NCI-H2171 treated with DMSO at 0.1 percent for 48 hours (cell line): Measurements from ENCODE around the gene PHLDA2.
"Not testable (repeated sequence)": the region's sequence is repeated elsewhere in the genome, so short reads cannot be mapped to it uniquely, and the experiment has no call there.

Experiments
- DNase-seq: peaks from one replicate; lab custom pipeline; 2025; lab: John Stamatoyannopoulos, UW

PHLDA2 gene

GRCh38 chr11:2945031-2945756 is 16.0 kb upstream of the PHLDA2 start:
- DNase-seq: no peak

DNA sequence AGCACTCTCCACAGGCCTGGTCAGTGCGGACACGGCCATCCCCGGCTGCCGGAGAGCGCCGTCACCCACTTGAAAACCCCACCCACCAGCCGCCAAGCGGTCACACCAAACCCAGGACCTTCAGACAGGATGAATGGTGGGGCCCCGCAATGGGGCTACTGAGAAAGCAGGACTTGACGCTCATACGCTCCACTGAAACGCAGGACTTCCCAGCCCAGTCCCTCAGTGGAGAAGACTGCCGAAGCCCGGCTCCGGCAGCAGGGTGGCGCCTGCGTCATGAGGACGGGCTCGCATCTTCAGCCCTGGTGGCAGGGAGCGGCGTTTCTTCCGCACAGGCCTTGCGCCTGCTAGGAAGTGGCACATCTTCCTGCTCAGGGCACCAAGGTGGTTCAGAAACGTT is 15.3 kb upstream of the PHLDA2 start:
- DNase-seq: no peak

DNA sequence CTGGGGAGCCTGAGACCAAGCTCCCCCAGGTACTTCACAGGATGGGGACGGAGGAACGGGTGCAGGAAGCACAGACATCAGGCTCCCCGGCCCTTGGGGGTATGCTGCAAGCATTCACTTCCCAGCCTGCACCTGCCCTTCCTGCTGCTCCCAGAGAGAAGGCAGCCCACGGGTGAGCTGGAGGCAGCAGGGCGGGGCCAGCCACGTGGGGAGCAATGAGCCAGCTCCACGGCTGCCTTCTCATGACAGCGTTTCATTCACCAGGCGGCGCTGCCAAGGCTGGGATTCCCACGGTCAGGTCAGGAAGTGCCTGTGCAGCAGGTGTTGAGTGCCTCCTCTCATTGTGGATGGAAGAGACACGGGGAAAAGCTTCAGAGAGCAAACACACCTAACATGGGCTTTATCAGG is 14.5 kb upstream of the PHLDA2 start:
- DNase-seq: no peak

DNA sequence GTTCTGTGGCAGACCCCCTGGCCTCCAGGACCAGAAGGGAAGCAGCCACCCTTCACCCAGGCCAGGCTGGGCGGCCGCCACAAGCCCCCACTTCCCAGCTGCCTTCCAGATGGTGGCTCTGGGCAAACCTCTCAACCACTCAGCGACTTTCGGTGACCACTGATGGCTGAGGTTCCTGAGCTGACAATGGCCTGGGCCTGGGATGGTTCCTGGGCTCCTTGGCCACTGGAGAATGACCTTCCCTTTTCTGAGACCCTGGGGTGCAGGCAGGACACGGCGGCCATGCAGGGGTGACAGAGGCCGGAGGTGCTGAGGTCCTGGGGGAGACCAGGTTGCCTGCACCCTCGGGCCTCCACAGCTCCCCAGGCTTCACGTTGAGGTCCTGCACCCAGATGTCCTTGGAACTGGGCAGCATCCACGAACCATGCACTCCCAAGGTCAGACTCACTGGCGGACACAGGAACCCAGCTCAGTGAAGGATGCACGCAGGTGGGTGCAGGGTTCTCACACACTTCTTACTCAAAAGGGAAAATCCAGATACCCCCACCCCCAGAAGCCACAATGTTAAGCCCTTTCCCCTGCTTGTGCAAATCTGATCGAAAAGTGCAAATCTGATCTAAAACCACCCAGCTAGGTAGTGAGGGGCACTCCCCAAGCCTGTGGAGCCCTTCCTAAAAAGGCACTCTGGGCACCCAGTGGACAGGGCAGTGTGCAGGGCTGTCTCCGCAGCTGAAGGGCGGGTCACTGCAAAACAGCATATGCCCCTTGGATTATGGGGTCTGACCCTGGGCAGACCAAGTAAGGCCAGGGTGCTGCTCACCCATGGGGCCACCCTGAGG is 13.9 kb upstream of the PHLDA2 start:
- DNase-seq: no peak

- no peak for DNase-seq
Observed at GRCh38 chr11:2942447-2942846, 13.2 kb upstream of the PHLDA2 start.

- DNase-seq: no peak
Observed at GRCh38 chr11:2940921-2941821, 12.0 kb upstream of the PHLDA2 start.

GRCh38 chr11:2940147-2940920 is 11.1 kb upstream of the PHLDA2 start:
- no peak for DNase-seq

DNA sequence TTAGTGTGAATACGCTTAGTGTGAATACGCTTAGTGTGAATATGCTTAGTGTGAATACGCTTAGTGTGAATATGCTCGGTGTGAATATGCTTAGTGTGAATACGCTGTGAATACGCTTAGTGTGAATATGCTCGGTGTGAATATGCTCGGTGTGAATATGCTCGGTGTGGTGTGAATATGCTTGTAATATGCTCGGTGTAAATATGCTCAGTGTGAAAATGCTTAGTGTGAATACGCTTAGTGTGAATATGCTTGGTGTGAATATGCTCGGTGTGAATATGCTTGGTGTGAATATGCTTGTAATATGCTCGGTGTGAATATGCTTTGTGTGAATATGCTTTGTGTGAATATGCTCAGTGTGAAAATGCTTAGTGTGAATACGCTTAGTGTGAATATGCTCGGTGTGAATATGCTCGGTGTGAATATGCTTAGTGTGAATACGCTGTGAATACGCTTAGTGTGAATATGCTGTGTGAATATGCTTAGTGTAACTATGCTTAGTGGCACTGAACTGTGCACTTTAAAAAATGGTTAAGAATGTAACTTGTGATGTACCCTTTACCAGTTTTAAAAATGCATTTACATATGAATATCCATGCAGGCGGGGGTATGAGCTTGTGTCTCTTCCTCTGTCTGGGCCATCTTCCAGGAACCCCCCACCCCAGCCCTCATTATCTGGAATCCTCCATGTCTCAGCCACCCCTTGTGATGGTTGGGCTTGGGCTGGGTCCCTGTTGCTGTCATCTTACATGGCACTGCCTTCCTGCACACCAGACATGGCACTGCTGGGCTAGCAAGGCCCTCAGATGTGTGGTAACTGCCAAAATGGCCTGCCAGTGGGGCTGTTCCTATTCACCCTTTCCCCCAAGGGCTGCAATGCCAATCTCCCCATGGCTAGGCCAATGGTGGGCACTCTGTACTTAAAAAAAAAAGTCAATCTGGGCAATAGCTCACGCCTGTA is 9.5 kb upstream of the PHLDA2 start:
- DNase-seq: not testable (repeated sequence)

DNA sequence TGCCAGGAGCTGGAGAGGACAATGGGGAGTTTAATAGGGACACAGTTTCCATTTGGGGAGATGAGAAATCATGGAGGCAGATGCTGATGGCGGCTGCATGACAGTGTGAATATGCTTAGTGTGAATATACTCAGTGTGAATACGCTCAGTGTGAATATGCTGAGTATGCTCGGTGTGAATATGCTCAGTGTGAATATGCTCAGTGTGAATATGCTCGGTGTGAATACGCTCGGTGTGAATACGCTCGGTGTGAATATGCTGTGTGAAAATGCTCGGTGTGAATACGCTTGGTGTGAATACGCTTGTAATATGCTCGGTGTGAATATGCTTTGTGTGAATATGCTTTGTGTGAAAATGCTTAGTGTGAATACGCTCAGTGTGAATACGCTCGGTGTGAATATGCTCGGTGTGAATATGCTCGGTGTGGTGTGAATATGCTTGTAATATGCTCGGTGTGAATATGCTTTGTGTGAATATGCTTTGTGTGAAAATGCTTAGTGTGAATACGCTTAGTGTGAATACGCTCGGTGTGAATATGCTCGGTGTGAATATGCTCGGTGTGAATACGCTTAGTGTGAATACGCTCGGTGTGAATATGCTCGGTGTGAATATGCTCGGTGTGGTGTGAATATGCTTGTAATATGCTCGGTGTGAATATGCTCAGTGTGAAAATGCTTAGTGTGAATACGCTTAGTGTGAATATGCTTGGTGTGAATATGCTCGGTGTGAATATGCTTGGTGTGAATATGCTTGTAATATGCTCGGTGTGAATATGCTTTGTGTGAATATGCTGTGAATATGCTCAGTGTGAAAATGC is 8.6 kb upstream of the PHLDA2 start:
- DNase-seq: not testable (repeated sequence)

- DNase-seq: no peak
Observed at GRCh38 chr11:2934611-2935239, 5.5 kb upstream of the PHLDA2 start.

DNA sequence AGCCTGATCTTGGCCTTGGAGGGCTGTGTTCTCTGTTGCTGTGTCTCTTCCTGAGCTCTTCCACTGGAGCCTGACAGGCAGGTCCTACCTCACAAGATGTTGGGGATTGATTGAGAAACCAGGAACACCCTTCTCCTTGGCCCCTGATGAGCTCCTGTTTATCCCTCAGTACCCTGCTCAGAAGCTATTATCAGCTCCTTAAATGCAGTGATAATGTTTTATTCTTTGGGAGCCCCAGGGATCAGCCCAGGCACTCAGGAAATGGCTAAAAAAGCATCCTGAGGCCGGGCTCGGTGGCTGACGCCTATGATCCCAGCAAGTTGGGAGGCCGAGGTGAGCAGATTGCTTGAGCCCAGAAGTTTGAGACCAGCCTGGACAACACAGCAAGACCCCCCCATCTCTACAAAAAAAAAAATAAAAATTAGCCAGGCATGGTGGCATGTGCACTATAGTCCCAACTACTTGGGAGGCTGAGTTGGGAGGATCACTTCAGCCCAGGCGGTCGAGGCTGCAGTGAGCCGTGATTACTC is 4.9 kb upstream of the PHLDA2 start:
- DNase-seq: no peak

DNA sequence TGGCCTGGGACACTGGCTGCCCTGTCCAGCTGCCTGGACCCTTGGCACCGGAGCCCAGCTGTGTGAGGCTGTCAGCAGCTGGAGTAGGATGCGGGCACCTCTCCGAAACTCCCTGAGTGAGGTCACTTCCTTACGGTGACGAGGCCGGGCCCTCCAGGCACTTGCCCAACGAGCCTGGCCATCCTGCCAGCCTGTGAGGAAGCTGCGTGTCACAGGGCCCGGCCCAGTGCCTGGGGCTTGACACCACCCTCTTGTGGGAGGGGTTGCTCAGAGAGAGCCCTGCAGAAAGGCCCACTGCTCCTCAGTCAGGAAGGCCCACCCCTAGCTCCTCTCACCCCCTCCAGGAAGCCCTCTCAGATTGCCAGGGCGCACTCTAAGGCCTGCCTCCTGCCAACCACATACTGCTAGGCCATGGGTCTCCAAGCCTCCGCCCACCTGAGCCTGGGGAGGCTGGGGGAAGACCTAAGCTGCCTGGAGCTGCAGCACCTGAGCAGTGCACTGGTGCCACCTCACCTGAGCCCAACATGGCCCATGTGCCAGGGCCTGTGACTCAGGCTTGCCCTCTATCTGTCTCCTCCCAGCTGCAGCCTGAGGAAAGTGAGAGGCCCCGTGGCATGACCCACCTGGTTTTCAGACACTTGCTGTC is 4.3 kb upstream of the PHLDA2 start:
- no peak for DNase-seq

- DNase-seq: no peak
Observed at GRCh38 chr11:2932850-2933251, 3.6 kb upstream of the PHLDA2 start.

DNA sequence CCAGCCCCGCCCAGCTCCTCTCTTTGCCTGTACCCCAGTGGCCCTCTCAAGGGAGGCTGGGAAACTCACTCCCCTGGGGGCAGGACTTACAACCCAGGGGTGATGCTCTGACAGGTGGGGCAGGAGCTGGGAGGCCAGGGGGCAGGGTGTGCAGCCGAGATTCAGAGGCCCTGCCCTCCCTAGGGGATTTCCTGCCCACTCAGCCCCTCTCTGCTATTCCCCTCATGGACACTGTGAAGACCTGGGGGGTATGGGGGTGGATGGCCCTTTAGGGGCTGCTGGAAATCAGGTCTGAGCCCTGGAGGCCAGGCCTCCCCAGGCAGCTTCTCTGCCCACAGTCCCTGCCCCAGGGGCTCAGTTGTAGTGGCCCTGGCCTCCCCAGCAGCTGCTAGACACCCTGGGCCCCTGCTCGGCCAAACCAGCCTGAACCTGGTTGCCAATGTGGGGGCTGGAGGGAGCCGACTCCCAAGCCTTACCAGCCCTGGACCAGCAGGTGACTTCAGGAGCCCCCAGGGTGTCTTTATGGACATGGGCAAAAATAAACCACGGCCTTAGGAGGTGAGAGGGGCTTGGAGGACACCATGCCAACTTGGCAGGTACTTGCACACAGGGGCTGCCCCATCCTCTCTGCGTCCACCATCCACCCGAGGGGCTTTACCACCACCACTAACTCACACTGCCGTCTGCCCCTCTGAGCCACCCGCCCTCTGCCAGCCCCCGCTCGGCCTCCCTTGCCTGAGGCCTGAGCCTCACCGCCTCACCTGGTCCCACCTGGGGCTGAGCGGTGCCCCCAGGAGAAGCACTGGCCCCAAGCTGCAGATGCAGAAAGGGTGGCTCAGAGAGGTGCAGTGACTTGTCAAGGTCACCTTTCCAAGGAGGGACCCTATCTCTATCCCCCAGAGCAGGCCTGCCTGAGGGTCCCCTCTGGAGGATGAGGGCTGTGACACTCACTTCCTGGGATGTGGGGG is 2.8 kb upstream of the PHLDA2 start:
- DNase-seq: no peak

DNA sequence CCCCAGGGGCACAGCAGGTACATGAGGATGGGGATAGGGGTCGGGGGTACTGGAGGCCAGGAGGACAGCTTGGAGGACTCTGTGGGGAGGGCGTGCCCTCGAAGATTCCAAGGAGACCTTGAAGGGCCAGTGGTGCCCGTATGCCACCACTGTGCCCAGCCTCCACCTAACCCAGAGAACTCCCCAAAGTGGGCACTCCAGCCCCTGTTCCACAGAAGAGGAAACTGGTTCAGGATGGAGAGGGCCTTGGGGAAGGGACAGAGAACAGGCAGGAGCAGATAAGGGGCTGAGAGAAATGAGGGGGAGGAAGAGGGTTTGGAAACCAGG is 2.2 kb upstream of the PHLDA2 start:
- no peak for DNase-seq

DNA sequence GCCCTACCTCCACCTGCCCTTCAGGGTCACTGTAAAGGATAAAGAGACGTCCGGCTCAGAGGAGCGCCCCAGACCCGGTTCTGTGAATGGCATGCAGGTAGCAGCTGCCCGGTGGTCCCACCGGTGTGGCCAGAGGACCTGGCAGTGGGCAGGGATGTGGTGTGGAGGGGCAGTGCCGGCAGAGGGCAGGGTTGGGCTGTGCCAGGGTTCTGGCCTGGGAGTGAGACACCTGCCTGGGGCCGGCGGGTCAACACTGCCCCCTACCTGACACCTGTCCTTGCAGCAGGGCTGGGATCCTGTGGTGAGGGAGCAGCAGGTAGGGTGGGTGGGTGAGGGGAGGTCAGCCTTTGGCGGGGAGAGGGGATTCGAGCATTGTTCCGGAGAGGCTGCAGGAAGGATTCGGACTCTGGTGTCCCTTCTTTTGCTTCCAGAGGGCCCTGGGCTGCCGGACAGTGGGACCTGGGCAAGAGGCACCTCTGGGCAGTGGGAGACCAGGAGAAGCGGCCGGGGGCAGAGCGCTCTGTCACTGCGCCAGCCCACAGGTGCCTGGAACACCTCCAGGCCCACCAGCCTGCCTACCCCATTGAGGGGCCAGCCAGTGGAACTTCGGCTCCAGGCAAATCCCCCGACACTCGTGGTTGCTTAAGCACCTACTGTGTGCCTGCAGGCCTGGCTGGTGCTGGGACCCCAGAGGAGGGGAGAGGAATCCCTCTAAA is 1.6 kb upstream of the PHLDA2 start:
- no peak for DNase-seq
